HG02943 (cell line): ENCODE measurements around the gene MPIG6B.

ENCODE experiments used
- ATAC-seq: cut with Tn5 transposase; IDR thresholded peaks from one replicate; pipeline ENCODE4 v1.9.1; 2021; ENCODE audit warnings: mild to moderate bottlenecking, low read depth, moderate library complexity; ENCODE audit not compliant: unreplicated experiment

The MPIG6B gene

GRCh38 chr6:31736768-31737314, 13.7 kb downstream of the MPIG6B start:
- ATAC-seq, result no peak

- no peak for ATAC-seq
Observed at GRCh38 chr6:31737315-31737990, 14.3 kb downstream of the MPIG6B start.

- ATAC-seq, result no peak
Observed at GRCh38 chr6:31737991-31738979, 15.1 kb downstream of the MPIG6B start.

- ATAC-seq, result peak; percentile 62
Observed at GRCh38 chr6:31739639-31740396, 16.6 kb downstream of the MPIG6B start, which contains the start of gene MSH5. Gene MSH5, plus strand, starts transcription at chr6:31740005. Its CDS starts 462 bp downstream, at chr6:31740467.

- no peak for ATAC-seq
Observed at GRCh38 chr6:31740397-31741223, 17.4 kb downstream of the MPIG6B start.

GRCh38 chr6:31741815-31742214, 18.6 kb downstream of the MPIG6B start:
- no peak for ATAC-seq

- ATAC-seq, result no peak
Observed at GRCh38 chr6:31742894-31743293, 19.7 kb downstream of the MPIG6B start.

GRCh38 chr6:31744422-31744821, 21.2 kb downstream of the MPIG6B start:
- ATAC-seq, result no peak

- no peak for ATAC-seq
Observed at GRCh38 chr6:31749301-31750036, 26.3 kb downstream of the MPIG6B start.

- no peak for ATAC-seq
Observed at GRCh38 chr6:31750411-31751022, 27.3 kb downstream of the MPIG6B start.

GRCh38 chr6:31752739-31753319, 29.7 kb downstream of the MPIG6B start:
- no peak for ATAC-seq

- ATAC-seq, result no peak
Observed at GRCh38 chr6:31758281-31758680, 35.1 kb downstream of the MPIG6B start.

- no peak for ATAC-seq
Observed at GRCh38 chr6:31760790-31761189, 37.6 kb downstream of the MPIG6B start.

GRCh38 chr6:31761343-31761742, 38.2 kb downstream of the MPIG6B start:
- no peak for ATAC-seq

- ATAC-seq, result no peak
Observed at GRCh38 chr6:31762356-31762755, 39.2 kb downstream of the MPIG6B start, which contains the start of gene SAPCD1. Gene SAPCD1, plus strand, starts transcription at chr6:31762656. Its CDS starts 399 bp downstream, at chr6:31763055.

- ATAC-seq, result no peak
Observed at GRCh38 chr6:31762878-31763618, 39.9 kb downstream of the MPIG6B start.

- ATAC-seq, result no peak
Observed at GRCh38 chr6:31763619-31763940, 40.4 kb downstream of the MPIG6B start.
